GM12878 (cell line): ENCODE data around the gene UCN2. TPM values are rescaled to one million over a fixed set of nuclear protein-coding genes. Genes with fewer than 3 reads are reported as not detected.

Experiments used
- BRCA1 ChIP-seq: IDR thresholded peaks from 2 replicates; pipeline ENCODE4 v1.6.1; 2011; ENCODE audit warnings: low read depth, low read length, improper control_type of control experiment
- POLR2AphosphoS2 ChIP-seq: IDR thresholded peaks from 2 replicates; pipeline ENCODE4 v1.6.1; 2011; ENCODE audit warnings: low read depth, mild to moderate bottlenecking, low read length, improper control_type of control experiment, moderate library complexity
- SMC3 ChIP-seq: IDR thresholded peaks from 2 replicates; pipeline ENCODE4 v1.6.1; 2011; ENCODE audit warnings: low read length, improper control_type of control experiment, borderline replicate concordance
- SREBF1 ChIP-seq: IDR thresholded peaks from 2 replicates; pipeline ENCODE4 v1.6.1; 2012; ENCODE audit warnings: mild to moderate bottlenecking, low read length
- polyA plus RNA-seq, 11 experiments: library from polyadenylated mRNA; depleted of rRNA in 4 of 11; unstranded in 6 of 11; stranded (reverse) in 5 of 11; fragments of >200 nt; fragmentation: Nextera tagmentation in 4 of 11; fragmentation: Illumina TruSeq in 1 of 11; extraction: Ambion mirVana in 4 of 11; extraction: Trizol in 1 of 11; gene quantifications; 1 replicate in 1 of 11; 2 replicates in 10 of 11; pipeline versions ENCODE4 v1.2.1 to v1.2.3, GENCODE V29; 2011 to 2016; ENCODE audit warnings: inconsistent platforms in 2 of 11, missing spikeins in 2 of 11, low read depth in 1 of 11
- total RNA-seq, 4 experiments: library from RNA; depleted of rRNA in 3 of 4; stranded (reverse); fragments of >200 nt in 3 of 4; fragmentation: Illumina TruSeq in 1 of 4; extraction: Trizol in 1 of 4; gene quantifications; 2 replicates each; pipeline versions ENCODE4 v1.2.1 to v1.2.3, GENCODE V29; 2013 to 2021
- TF ChIP-seq, protein P1 (sequence below): fragments of 450-650 bp; IDR thresholded peaks from 2 replicates; pipeline ENCODE4 v1.6.1; 2017; ENCODE audit warnings: mild to moderate bottlenecking
- TF ChIP-seq, protein P2 (sequence below): fragments of 450-650 bp; IDR thresholded peaks from 2 replicates; pipeline ENCODE4 v1.6.1; 2017; ENCODE audit warnings: mild to moderate bottlenecking, moderate library complexity
- TF ChIP-seq, protein P3 (sequence below): IDR thresholded peaks from 2 replicates; pipeline ENCODE4 v1.6.1; 2012; ENCODE audit warnings: low read depth, low read length, improper control_type of control experiment

Gene UCN2
- total and polyA plus RNA-seq, 10 of the 15 experiments (the other 5 are each of a cell fraction or from before 2014, with no cell fraction given), result 0.05 TPM; not detected in 9

DNA sequence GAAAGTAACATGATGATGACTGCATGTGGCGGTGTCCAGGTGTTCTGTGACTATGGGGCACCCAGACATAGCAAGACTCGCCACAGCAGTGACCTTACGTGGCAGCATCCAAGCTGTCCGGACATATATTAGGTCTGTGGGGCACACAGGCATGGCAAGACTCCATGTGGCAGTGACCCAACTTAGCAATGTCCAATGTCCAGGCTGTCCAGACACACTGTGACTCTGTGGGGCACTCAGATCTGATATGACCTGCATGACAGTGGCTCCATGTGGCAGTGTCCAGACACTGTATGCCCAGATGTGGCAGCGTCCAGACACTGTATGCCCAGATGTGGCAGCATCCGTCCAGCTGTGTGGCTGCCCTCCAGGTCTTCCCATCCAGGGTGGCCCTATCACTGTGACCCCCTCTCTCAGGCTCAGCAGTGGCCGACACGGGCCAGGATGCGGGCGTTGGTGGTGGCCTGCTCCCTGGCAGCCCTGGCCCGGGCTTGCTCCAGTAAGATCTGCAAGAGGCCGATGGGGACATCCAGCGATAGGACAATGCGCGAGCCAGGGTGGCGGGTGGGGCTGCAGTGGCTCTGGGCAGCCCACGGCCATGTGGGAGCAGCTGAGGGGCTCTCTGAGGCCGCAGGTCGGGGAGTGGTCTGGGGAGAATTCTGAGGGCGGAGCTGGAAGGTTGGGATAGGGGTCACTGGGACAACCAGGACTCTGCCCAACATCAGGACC lies 1.1 kb downstream of the UCN2 start (continued):
- TF ChIP-seq, protein P1, sequence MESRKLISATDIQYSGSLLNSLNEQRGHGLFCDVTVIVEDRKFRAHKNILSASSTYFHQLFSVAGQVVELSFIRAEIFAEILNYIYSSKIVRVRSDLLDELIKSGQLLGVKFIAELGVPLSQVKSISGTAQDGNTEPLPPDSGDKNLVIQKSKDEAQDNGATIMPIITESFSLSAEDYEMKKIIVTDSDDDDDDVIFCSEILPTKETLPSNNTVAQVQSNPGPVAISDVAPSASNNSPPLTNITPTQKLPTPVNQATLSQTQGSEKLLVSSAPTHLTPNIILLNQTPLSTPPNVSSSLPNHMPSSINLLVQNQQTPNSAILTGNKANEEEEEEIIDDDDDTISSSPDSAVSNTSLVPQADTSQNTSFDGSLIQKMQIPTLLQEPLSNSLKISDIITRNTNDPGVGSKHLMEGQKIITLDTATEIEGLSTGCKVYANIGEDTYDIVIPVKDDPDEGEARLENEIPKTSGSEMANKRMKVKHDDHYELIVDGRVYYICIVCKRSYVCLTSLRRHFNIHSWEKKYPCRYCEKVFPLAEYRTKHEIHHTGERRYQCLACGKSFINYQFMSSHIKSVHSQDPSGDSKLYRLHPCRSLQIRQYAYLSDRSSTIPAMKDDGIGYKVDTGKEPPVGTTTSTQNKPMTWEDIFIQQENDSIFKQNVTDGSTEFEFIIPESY, result no peak
- TF ChIP-seq POLR2AphosphoS2 (no peak), SREBF1 (no peak), BRCA1 (no peak), SMC3 (no peak)
- TF ChIP-seq, protein P2, sequence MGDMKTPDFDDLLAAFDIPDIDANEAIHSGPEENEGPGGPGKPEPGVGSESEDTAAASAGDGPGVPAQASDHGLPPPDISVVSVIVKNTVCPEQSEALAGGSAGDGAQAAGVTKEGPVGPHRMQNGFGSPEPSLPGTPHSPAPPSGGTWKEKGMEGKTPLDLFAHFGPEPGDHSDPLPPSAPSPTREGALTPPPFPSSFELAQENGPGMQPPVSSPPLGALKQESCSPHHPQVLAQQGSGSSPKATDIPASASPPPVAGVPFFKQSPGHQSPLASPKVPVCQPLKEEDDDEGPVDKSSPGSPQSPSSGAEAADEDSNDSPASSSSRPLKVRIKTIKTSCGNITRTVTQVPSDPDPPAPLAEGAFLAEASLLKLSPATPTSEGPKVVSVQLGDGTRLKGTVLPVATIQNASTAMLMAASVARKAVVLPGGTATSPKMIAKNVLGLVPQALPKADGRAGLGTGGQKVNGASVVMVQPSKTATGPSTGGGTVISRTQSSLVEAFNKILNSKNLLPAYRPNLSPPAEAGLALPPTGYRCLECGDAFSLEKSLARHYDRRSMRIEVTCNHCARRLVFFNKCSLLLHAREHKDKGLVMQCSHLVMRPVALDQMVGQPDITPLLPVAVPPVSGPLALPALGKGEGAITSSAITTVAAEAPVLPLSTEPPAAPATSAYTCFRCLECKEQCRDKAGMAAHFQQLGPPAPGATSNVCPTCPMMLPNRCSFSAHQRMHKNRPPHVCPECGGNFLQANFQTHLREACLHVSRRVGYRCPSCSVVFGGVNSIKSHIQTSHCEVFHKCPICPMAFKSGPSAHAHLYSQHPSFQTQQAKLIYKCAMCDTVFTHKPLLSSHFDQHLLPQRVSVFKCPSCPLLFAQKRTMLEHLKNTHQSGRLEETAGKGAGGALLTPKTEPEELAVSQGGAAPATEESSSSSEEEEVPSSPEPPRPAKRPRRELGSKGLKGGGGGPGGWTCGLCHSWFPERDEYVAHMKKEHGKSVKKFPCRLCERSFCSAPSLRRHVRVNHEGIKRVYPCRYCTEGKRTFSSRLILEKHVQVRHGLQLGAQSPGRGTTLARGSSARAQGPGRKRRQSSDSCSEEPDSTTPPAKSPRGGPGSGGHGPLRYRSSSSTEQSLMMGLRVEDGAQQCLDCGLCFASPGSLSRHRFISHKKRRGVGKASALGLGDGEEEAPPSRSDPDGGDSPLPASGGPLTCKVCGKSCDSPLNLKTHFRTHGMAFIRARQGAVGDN, result no peak
- TF ChIP-seq, protein P3, sequence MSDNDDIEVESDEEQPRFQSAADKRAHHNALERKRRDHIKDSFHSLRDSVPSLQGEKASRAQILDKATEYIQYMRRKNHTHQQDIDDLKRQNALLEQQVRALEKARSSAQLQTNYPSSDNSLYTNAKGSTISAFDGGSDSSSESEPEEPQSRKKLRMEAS, result no peak
